GM12892 (cell line): ENCODE results near the gene CCS.

Experiments
- DNase-seq: peaks from one replicate; pipeline ENCODE4 v3.0.0; 2011; ENCODE audit not compliant: insufficient read length
- FAIRE-seq: peaks from 2 replicates; lab custom pipeline; 2011; peaks lifted over from hg19 to GRCh38; lab: Jason Lieb, UNC
- POLR2A ChIP-seq: IDR thresholded peaks from 2 replicates; pipeline ENCODE4 v1.6.1; 2011; ENCODE audit warnings: low read depth, low read length, control low read depth
- POLR2AphosphoS5 ChIP-seq: IDR thresholded peaks from 2 replicates; pipeline ENCODE4 v1.6.1; 2011; ENCODE audit warnings: low read depth, low read length, control low read depth
- TAF1 ChIP-seq: IDR thresholded peaks from 2 replicates; pipeline ENCODE4 v1.6.1; 2011; ENCODE audit warnings: low read depth, mild to moderate bottlenecking, control low read depth, low read length, borderline replicate concordance

CCS gene

DNA sequence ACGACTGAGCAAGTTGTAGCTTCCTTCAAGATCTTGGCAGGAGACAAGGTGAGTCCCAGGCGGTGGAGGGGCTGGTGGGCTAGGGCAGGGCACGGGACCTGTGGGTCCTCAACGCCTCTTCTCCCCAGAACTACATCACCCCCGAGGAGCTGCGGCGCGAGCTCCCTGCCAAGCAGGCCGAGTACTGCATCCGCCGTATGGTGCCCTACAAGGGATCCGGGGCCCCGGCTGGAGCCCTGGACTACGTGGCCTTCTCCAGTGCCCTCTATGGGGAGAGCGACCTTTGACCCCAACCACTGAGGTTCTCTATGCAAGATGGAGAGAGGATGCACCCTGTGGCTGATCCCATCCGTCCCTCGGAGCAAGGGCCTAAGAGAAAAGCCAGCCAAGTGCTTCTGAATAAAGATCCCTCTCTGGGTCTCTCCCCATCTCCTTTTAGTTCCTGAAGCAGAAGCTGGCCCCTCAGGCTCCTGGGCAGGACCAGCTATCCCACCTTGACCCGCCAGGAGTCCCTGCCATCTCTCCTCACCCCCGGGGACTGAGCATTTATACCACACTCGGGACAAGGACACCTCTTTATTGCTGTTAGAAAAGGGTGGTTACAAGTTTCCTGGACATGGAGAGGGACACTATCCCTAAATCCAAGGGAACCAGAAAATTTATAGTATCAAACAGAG lies 29.9 kb upstream of the CCS start:
- TF ChIP-seq POLR2AphosphoS5 (no peak), TAF1 (no peak), POLR2A (no peak)
- FAIRE-seq: no peak

GRCh38 chr11:66563832-66564231 lies 29.2 kb upstream of the CCS start:
- no peak for FAIRE-seq
- TF ChIP-seq POLR2AphosphoS5 (no peak), TAF1 (no peak), POLR2A (no peak)
- no peak for DNase-seq

More for the DNA sequence above, 29.9 kb upstream of the CCS start:
- no peak for DNase-seq

DNA sequence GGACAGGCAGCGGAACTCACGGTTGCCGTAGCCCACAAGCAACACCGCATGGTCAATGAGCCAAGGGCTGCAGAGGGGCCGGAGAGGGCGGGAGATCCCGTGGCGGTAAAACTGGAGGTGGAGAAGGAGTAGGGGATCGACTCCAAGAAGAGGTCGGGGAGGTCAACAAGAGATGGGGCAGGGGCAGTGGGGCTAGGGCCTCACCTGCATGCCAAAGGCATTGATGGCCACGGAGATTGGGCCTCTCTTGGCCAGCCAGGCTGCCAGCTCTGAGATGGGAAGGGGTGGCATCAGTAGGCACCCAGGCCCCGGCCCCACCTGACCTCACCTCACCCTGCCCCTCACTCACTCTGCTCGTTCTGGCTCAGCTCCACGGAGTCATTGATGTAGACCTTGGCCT lies 28.4 kb upstream of the CCS start:
- FAIRE-seq: no peak
- TF ChIP-seq POLR2AphosphoS5 (no peak), POLR2A (no peak), TAF1 (no peak)
- no peak for DNase-seq

- TF ChIP-seq POLR2AphosphoS5 (no peak), POLR2A (no peak), TAF1 (no peak)
- DNase-seq (no peak), FAIRE-seq (no peak)
Observed at GRCh38 chr11:66564984-66565383, 28.0 kb upstream of the CCS start.

- DNase-seq (no peak), FAIRE-seq (no peak)
- TF ChIP-seq POLR2AphosphoS5: no peak
- no peak for TF ChIP-seq POLR2A
- TF ChIP-seq TAF1: no peak
Observed at GRCh38 chr11:66566221-66566620, 26.8 kb upstream of the CCS start.

DNA sequence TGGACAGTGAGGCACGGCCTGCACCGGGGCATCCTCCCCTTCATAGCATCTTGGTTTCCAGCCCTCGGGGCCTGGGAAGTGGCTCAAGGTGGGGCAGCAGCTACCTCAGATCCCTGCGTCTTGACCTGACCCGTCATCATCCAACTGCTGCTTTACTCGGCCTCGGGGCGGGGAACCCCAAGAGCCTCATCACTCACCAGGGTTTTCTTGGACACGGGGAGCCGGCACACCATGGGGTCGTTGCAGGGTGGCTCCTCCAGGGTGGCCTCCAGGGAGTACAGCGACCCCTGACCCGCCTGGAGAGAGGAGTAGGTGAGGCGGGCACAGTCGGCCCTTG lies 25.2 kb upstream of the CCS start:
- FAIRE-seq (no peak), DNase-seq (no peak)
- TF ChIP-seq TAF1 (no peak), POLR2A (no peak), POLR2AphosphoS5 (no peak)

GRCh38 chr11:66568124-66568916 lies 24.7 kb upstream of the CCS start, which contains the start of gene CTSF:
CTSF (minus strand) TSS chr11:66568606; CDS start chr11:66568486, 120 bp downstream.
- TF ChIP-seq TAF1 (no peak), POLR2A (no peak), POLR2AphosphoS5 (no peak)
- peak; percentile 78 for DNase-seq
- FAIRE-seq: peak; percentile 78

GRCh38 chr11:66569076-66569475 lies 23.9 kb upstream of the CCS start:
- TF ChIP-seq POLR2AphosphoS5: no peak
- FAIRE-seq (no peak), DNase-seq (no peak)

DNA sequence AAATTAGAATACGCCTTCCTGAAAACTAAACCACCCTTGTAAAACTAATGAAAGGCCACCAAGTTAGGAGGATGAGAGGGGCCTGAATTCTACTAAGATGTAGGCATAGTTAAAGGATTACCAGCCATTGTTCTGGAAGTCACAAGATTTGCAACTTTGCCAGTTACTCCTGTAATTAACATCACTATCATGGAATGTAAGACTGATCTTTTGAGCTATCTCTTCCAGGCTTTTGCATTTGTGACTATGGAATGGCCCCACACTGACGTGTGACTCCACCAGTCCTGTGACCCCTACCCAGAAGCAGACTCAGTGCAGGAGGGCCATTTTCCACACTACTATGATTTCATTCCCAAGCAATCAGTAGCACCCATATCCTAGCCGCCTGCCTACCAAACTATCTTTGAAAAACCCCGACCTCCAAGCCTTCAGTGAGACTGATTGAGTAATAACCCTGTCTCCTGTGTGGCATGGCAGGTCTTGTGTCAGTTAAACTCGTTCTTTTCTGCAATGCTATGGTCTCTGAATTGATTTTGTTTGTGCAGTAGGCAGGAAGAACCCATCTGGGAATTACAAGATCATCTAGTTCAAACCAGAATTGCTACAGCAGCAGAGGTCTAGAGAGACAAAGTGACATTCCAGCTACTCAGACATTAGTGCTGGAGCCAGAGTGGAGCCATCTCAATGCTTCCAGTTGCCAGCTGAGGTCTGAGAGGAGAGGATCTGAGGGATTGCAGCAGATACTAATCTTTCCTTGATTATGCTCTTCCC lies 22.7 kb upstream of the CCS start:
- TF ChIP-seq TAF1: no peak
- no peak for TF ChIP-seq POLR2A
- TF ChIP-seq POLR2AphosphoS5: no peak
- DNase-seq (no peak), FAIRE-seq (no peak)

- FAIRE-seq: no peak
- DNase-seq: no peak
- TF ChIP-seq POLR2AphosphoS5 (no peak), POLR2A (no peak), TAF1 (no peak)
Observed at GRCh38 chr11:66570850-66571180, 22.2 kb upstream of the CCS start.

DNA sequence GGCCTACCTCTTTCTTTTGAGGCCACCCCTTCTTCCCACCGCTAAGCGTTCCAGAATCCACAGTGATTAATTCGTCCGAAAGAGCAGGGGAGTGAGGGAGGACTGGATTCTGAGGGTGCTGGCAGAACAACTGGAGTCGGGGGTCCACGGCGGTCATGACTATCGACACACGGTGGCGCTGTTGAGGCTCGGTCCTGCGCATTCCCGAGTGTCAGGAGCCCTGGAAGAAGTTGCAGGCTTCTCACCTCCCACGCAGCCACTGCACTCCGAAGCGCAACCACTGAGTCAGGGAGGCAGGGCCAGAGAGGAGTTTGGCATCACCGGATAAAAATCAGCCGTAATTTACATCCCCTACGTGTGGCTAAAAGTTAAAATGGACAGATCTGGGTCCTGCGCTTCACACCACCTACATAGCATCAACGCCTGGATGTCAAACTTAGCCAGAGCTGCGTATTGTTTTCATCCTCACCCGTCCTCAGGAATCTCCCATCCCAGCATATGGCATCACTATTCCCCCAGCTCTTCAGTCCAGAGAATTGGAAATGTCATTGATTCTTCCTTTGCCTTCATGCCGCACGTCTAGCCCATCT lies 13.9 kb upstream of the CCS start:
- FAIRE-seq (peak; percentile 88), DNase-seq (peak; percentile 79)
- TF ChIP-seq POLR2A: no peak
- no peak for TF ChIP-seq POLR2AphosphoS5
- TF ChIP-seq TAF1: no peak
